Measurements from ENCODE around the gene YIPF3. TPM values are rescaled to one million over a fixed set of nuclear protein-coding genes. Genes with fewer than 3 reads are reported as not detected.

Gene YIPF3
- total and polyA plus RNA-seq, 2 donors (not counting 1 experiment from before 2014, with no cell fraction given): 64.3 to 92.6 TPM

GRCh38 chr6:43504756-43505593 is 11.8 kb downstream of the YIPF3 start:
- Histone ChIP-seq H3K4me3 (ENCODE audit: control extremely low read depth in 1 of 5, extremely low read depth in 1 of 5, insufficient read depth in 1 of 5, low read depth in 2 of 5, low read length in 4 of 5) (no peak overlapping the region), H3K4me2 (replicated peaks; ENCODE audit: low read depth, low read length, poor library complexity, severe bottlenecking) (no peak overlapping the region), H3K27me3 (replicated peaks in 1 of 4; ENCODE audit: control extremely low read depth in 1 of 4, control insufficient read depth in 3 of 4, insufficient read depth in 4 of 4, low read length in 3 of 4) (peaks cover 0 to 20% (median 8%) of the 10 kb centered on the region in 4 experiments), H3K9ac (ENCODE audit: low read length) (no peak overlapping the region), H3K79me2 (ENCODE audit: control insufficient read depth, insufficient read depth, low read length) (no peaks in the 10 kb centered on the region), H3K27ac (ENCODE audit: low read length in 2 of 2) (no peak overlapping the region), H2AFZ (ENCODE audit: insufficient read depth, low read depth, low read length, poor library complexity, severe bottlenecking) (no peak overlapping the region), H3K36me3 (replicated peaks in 1 of 2; ENCODE audit: control extremely low read depth in 1 of 2, control insufficient read depth in 1 of 2, extremely low read depth in 1 of 2, insufficient read depth in 2 of 2, low read length in 1 of 2) (peaks cover 0 to 38% of the 10 kb centered on the region in 2 experiments), H3K4me1 (ENCODE audit: control insufficient read depth in 2 of 2, insufficient read depth in 2 of 2, low read length in 2 of 2) (peaks cover 15 to 19% of the 10 kb centered on the region in 2 donors), H3K9me3 (ENCODE audit: control extremely low read depth in 1 of 3, control insufficient read depth in 2 of 3, insufficient read depth in 1 of 3, low read length in 2 of 3) (peaks cover 0 to 3% (median 0%) of the 10 kb centered on the region in 3 donors), H4K20me1 (ENCODE audit: control insufficient read depth, insufficient read depth, low read length, poor library complexity, severe bottlenecking) (no peaks in the 10 kb centered on the region)
- ATAC-seq (ENCODE audit: low read depth): no peak
- WGBS (ENCODE audit: insufficient coverage): 100% methylated on average over 14 of the region's 26 CpGs
- peaks cover 10% of the 10 kb centered on the region for H3K27me3 Mint-ChIP-seq
- DNase-seq: no peak
- TF ChIP-seq CTCF (IDR thresholded peaks at IDR 0.05) (no peak), EZH2 (IDR thresholded peaks at IDR 0.05; ENCODE audit: borderline replicate concordance, insufficient read depth, low read depth, low read length, poor library complexity, severe bottlenecking) (no peak)
- no peaks in the 10 kb centered on the region for H3K9me3 Mint-ChIP-seq (ENCODE audit: insufficient read depth)
- no peak overlapping the region for H3K27ac Mint-ChIP-seq
- H3K4me1 Mint-ChIP-seq: peaks cover 19% of the 10 kb centered on the region
- ChIA-PET CTCF (interaction anchor here (0.8 to 6.4 kb wide), 11 partner anchors 12 to 276 kb away, joined by 3 to 69 read pairs (median 8); partner anchors contain the start of genes DLK2, DNPH1 and TJAP1), POLR2A (no interaction called here)
- intact Hi-C loops (cut with micrococcal nuclease): loop anchor here (5.0 kb wide), 3 partner anchors 123 to 603 kb away; no protein-coding TSS in a partner anchor
- no peak overlapping the region for H3K4me3 Mint-ChIP-seq

DNA sequence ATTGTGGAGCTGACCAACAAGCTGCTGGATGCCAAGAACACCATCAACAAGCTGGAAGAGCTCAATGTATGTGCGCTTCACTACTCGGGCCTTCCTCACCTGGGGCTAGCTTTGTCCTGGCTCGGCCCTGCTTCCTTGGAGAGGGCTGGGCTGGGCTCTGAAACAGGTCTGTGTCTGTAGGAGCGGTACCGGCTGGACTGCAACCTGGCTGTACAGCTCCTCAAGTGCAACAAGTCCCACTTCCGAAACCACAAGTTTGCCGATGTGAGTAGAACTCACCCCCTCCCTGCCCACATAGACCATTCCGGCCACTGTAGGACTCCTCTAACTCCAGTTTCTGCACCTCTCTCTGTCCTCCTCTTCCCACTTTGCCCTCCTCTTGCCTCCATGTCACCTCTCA is 13.3 kb downstream of the YIPF3 start:
- no peaks in the 10 kb centered on the region for H4K20me1 ChIP-seq (ENCODE audit: control insufficient read depth, insufficient read depth, low read length, poor library complexity, severe bottlenecking)
- H3K4me1 ChIP-seq (ENCODE audit: control insufficient read depth in 2 of 2, insufficient read depth in 2 of 2, low read length in 2 of 2): peaks cover 4 to 8% of the 10 kb centered on the region in 2 donors
- Mint-ChIP-seq H3K9me3 (ENCODE audit: insufficient read depth) (no peaks in the 10 kb centered on the region), H3K4me3 (no peak overlapping the region), H3K27ac (no peak overlapping the region), H3K4me1 (peaks cover 10% of the 10 kb centered on the region), H3K27me3 (no peaks in the 10 kb centered on the region)
- ChIA-PET CTCF (interaction anchor here (1.0 to 6.4 kb wide), 4 partner anchors 10 to 49 kb away, joined by 3 to 69 read pairs (median 24); partner anchors contain the start of gene DLK2), POLR2A (no interaction called here)
- DNase-seq (no peak), ATAC-seq (ENCODE audit: low read depth) (no peak)
- no peaks in the 10 kb centered on the region for H3K9me3 ChIP-seq (ENCODE audit: control extremely low read depth in 1 of 3, control insufficient read depth in 2 of 3, insufficient read depth in 1 of 3, low read length in 2 of 3)
- H3K4me3 ChIP-seq (ENCODE audit: control extremely low read depth in 1 of 5, extremely low read depth in 1 of 5, insufficient read depth in 1 of 5, low read depth in 2 of 5, low read length in 4 of 5): no peak overlapping the region
- H3K4me2 ChIP-seq (replicated peaks; ENCODE audit: low read depth, low read length, poor library complexity, severe bottlenecking): no peak overlapping the region
- 96% methylated on average over 8 of the region's 8 CpGs for WGBS (ENCODE audit: insufficient coverage)
- no peaks in the 10 kb centered on the region for H3K79me2 ChIP-seq (ENCODE audit: control insufficient read depth, insufficient read depth, low read length)
- H3K27me3 ChIP-seq (replicated peaks in 1 of 4; ENCODE audit: control extremely low read depth in 1 of 4, control insufficient read depth in 3 of 4, insufficient read depth in 4 of 4, low read length in 3 of 4): peaks cover 0 to 8% (median 2%) of the 10 kb centered on the region in 4 experiments
- H2AFZ ChIP-seq (ENCODE audit: insufficient read depth, low read depth, low read length, poor library complexity, severe bottlenecking): no peak overlapping the region
- intact Hi-C loops (cut with micrococcal nuclease): no loop called here
- H3K36me3 ChIP-seq (replicated peaks in 1 of 2; ENCODE audit: control extremely low read depth in 1 of 2, control insufficient read depth in 1 of 2, extremely low read depth in 1 of 2, insufficient read depth in 2 of 2, low read length in 1 of 2): peaks cover 0 to 53% of the 10 kb centered on the region in 2 experiments
- H3K9ac ChIP-seq (ENCODE audit: low read length): no peak overlapping the region
- TF ChIP-seq CTCF (IDR thresholded peaks at IDR 0.05) (no peak), EZH2 (IDR thresholded peaks at IDR 0.05; ENCODE audit: borderline replicate concordance, insufficient read depth, low read depth, low read length, poor library complexity, severe bottlenecking) (no peak)
- no peak overlapping the region for H3K27ac ChIP-seq (ENCODE audit: low read length in 2 of 2)

All from B cell (primary cell).